GM12892 (cell line): ENCODE results near the gene DTD1.

Experiments used
- POLR2A ChIP-seq: IDR thresholded peaks from 2 replicates; pipeline ENCODE4 v1.6.1; 2011; ENCODE audit warnings: low read depth, low read length, control low read depth
- POLR2AphosphoS5 ChIP-seq: IDR thresholded peaks from 2 replicates; pipeline ENCODE4 v1.6.1; 2011; ENCODE audit warnings: low read depth, low read length, control low read depth

DNA sequence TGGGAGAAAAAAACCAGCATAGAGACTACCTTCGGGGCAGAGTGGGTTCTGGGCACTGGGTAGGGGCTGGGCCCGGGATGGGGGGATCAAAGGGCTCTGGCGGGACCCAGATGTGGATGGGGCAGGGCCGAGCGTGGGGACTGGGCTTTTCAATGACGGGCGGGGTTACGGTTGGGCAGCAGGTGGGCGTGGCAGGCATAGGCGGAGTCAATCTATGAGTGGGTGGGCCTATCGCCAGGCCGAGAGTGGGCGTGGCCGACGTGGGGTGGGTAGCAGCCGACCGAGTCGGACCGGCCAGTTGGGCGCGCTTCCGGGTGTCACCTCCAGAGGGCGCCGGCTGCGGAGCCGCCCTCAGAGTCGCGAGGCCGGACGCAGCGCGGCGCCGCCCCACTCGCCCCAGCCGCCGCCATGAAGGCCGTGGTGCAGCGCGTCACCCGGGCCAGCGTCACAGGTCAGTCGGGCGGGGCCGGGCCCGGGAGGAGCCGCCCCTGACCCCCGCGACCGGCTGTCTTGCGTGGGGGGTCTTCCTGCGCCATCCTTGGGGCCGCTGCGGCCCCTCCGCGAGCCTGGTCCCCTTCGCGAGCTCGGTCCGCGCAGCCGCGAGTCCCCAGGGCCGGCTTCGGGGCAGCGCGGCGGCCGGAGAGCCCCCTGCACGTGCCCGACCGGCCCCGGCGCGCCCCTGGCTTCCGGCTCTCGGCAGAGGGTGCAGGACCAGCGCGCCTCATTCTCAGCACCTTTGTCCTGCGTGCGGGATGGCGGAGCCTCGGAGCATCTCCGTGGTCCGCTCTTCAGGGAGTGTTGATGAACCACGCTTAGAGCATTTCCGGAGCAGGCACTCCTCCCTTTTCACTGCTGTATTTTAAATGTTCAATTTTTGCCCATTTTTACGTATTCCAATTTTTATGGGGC lies at the start of gene DTD1:
- TF ChIP-seq POLR2A = peak; percentile 84
- TF ChIP-seq POLR2AphosphoS5 = peak; percentile 78
